ENCODE results near the gene GPR84. TPM values are rescaled to one million over a fixed set of nuclear protein-coding genes. Genes with fewer than 3 reads are reported as not detected.

GPR84 gene
- total RNA-seq, 1 donor from 2014 or later: 0.96 TPM

GRCh38 chr12:54321363-54321762 is 42.9 kb downstream of the GPR84 start:
- Histone ChIP-seq H3K4me3 (no peak overlapping the region), H3K36me3 (no peaks in the 10 kb centered on the region), H3K27me3 (no peaks in the 10 kb centered on the region), H3K9me3 (no peaks in the 10 kb centered on the region), H3K27ac (no peak overlapping the region), H3K4me1 (peaks cover 8% of the 10 kb centered on the region)
- no peak for ATAC-seq
- DNase-seq: no peak
- no peak for TF ChIP-seq CTCF (IDR thresholded peaks at IDR 0.05)
- intact Hi-C loops (cut with DNase I): no loop called here

Small RNA genes within 50 kb of the gene (microRNA-seq; reads per million reads assigned to microRNA genes)
- 269 reads per million, percentile 74 among the genes with 10 or more reads in this experiment for gene MIR148B (ENCODE audit: borderline microRNAs expressed)

Other genes starting within 250 kb of the GPR84 start
- gene SMUG1, start 175.5 kb downstream of the GPR84 start, total RNA-seq: 22.7 TPM
- 52.3 TPM for gene CBX5, start 84.4 kb downstream of the GPR84 start, total RNA-seq
- 498 TPM for gene HNRNPA1, start 83.8 kb downstream of the GPR84 start, total RNA-seq
- gene NFE2, start 63.5 kb downstream of the GPR84 start, total RNA-seq: 7.5 TPM
- gene COPZ1, start 39.4 kb downstream of the GPR84 start, total RNA-seq: 125 TPM
- 26.6 TPM for gene ZNF385A, start 20.2 kb upstream of the GPR84 start, total RNA-seq
- 102 TPM for gene ITGA5, start 54.8 kb upstream of the GPR84 start, total RNA-seq
- gene GTSF1, start 109.1 kb upstream of the GPR84 start, total RNA-seq: 2.1 TPM
- gene NCKAP1L, start 133.3 kb upstream of the GPR84 start, total RNA-seq: 59.5 TPM
- 6.1 TPM for gene PDE1B, start 185.1 kb upstream of the GPR84 start, total RNA-seq
- not detected for gene PPP1R1A, start 224.2 kb upstream of the GPR84 start, total RNA-seq

Data from upper lobe of right lung (tissue), 1 donor.